Lung (tissue), 12 donors: ENCODE measurements around the gene MRPS24. TPM values are rescaled to one million over a fixed set of nuclear protein-coding genes. Genes with fewer than 3 reads are reported as not detected.
"Not testable (repeated sequence)": the region's sequence is repeated elsewhere in the genome, so short reads cannot be mapped to it uniquely, and the experiment has no call there.

ENCODE experiments used
- ATAC-seq: fragments of 200-7000 bp; cut with Tn5 transposase; one replicate; pipeline ENCODE4 v1.9.1; 2020; ENCODE audit warnings: moderate number of reproducible peaks; ENCODE audit not compliant: insufficient read depth, low FRiP score
- DNase-seq, 3 donors: peaks; one replicate each; pipeline ENCODE4 v3.0.0-alpha.2; 2013 to 2017
- H3K27ac ChIP-seq, 2 donors: one replicate each; pipeline ENCODE4 v1.5.1; 2013; ENCODE audit warnings: mild to moderate bottlenecking in 2 of 2, moderate library complexity in 2 of 2, control low read depth in 1 of 2, inconsistent platforms in 1 of 2, low read depth in 1 of 2, low read length in 1 of 2
- H3K27me3 ChIP-seq, 3 donors: one replicate each; pipeline ENCODE4 v1.5.1; 2013; ENCODE audit warnings: low read length in 2 of 3; ENCODE audit not compliant: control insufficient read depth in 3 of 3, insufficient read depth in 3 of 3
- H3K36me3 ChIP-seq, 4 donors: one replicate each; pipeline ENCODE4 v1.5.1; 2013; ENCODE audit warnings: low read length in 4 of 4, mild to moderate bottlenecking in 1 of 4, moderate library complexity in 1 of 4; ENCODE audit not compliant: control insufficient read depth in 4 of 4, insufficient read depth in 4 of 4
- H3K4me1 ChIP-seq, 5 donors: one replicate each; pipeline ENCODE4 v1.5.1; 2013; ENCODE audit warnings: low read length in 5 of 5, mild to moderate bottlenecking in 2 of 5, moderate library complexity in 1 of 5; ENCODE audit not compliant: control insufficient read depth in 5 of 5, insufficient read depth in 5 of 5
- H3K4me3 ChIP-seq: one replicate; pipeline ENCODE4 v1.5.1; 2013; ENCODE audit warnings: mild to moderate bottlenecking, control low read depth, moderate library complexity
- H3K9ac ChIP-seq, 2 donors: one replicate each; pipeline ENCODE4 v1.5.1; 2013; ENCODE audit warnings: low read length in 2 of 2, control low read depth in 1 of 2; ENCODE audit not compliant: insufficient read depth in 1 of 2
- H3K9me3 ChIP-seq, 4 donors: one replicate each; pipeline ENCODE4 v1.5.1; 2013; ENCODE audit warnings: low read length in 3 of 4, mild to moderate bottlenecking in 1 of 4, moderate library complexity in 1 of 4; ENCODE audit not compliant: control insufficient read depth in 4 of 4, insufficient read depth in 3 of 4
- WGBS, 2 donors: extraction: QIAGEN DNeasy Blood & Tissue Kit; methylation state at CpG; one replicate each; pipeline ENCODE4 v1.1.7; 2013; 5-methylcytosine and 5-hydroxymethylcytosine counted together
- polyA plus RNA-seq, 2 donors: library from polyadenylated mRNA; stranded (reverse); fragments of 200-250 nt; gene quantifications; one replicate each; pipeline ENCODE4 v1.2.1, GENCODE V29; 2013
- total RNA-seq, 2 donors: library from RNA; depleted of rRNA in 1 of 2; stranded (reverse); fragments of >200 nt in 1 of 2; gene quantifications; one replicate each; pipeline ENCODE4 v1.2.1, GENCODE V29; 2014 to 2021
- TF ChIP-seq, protein P1 (sequence below): IDR thresholded peaks from 2 replicates; pipeline ENCODE4 v1.5.1; 2012; ENCODE audit warnings: mild to moderate bottlenecking; ENCODE audit errors: control extremely low read depth, extremely low read depth
- donor health status: control.
- donor health status: control.
- donor health status: Bipolar disorder and iron deficiency.
- donor health status: healthy.
- donor health status: DM: yes; HTN: yes; CAD: no.

The MRPS24 gene
- total and polyA plus RNA-seq, 4 donors, result 33.6 to 126 (median 108) TPM

DNA sequence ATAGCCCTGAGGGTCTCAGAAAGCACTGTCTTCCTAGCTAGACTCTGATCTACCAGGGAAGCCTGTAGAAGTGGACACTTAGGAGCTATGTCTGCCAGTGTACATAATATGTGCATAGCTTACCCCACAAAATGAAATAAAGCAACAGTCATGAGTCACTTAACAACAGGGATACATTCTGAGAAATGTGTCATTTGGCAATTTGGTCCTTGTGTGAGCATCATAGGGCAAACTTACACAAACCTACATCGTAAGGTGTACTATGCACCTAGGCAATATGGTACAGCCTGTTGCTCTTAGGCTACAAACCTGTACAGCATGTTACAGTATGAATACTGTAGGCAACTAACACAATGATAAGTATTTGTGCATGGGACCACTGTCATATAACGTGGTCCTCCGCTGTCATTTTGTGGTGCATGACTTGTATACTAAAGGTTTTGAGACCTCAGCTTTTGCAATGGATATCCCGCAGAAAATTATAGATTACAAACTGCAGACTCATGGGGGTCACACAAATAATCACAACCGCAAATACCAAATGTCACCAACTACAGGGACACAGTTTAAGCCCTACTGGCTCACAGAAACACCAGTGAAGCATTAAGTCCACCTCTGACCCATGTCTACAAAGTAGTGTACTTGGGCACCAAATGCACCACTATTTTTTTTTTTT lies 35.4 kb upstream of the MRPS24 start:
- Histone ChIP-seq H3K27ac (peak overlapping the region; percentile 34 to 72), H3K4me1 (peaks cover 0 to 20% (median 11%) of the 10 kb centered on the region in 5 donors), H3K36me3 (peaks cover 0 to 5% (median 0%) of the 10 kb centered on the region in 4 donors), H3K9ac (peak overlapping the region in 1 of 2 donors; percentile 55), H3K27me3 (no peaks in the 10 kb centered on the region), H3K4me3 (no peak overlapping the region), H3K9me3 (no peaks in the 10 kb centered on the region)
- TF ChIP-seq, protein P1, sequence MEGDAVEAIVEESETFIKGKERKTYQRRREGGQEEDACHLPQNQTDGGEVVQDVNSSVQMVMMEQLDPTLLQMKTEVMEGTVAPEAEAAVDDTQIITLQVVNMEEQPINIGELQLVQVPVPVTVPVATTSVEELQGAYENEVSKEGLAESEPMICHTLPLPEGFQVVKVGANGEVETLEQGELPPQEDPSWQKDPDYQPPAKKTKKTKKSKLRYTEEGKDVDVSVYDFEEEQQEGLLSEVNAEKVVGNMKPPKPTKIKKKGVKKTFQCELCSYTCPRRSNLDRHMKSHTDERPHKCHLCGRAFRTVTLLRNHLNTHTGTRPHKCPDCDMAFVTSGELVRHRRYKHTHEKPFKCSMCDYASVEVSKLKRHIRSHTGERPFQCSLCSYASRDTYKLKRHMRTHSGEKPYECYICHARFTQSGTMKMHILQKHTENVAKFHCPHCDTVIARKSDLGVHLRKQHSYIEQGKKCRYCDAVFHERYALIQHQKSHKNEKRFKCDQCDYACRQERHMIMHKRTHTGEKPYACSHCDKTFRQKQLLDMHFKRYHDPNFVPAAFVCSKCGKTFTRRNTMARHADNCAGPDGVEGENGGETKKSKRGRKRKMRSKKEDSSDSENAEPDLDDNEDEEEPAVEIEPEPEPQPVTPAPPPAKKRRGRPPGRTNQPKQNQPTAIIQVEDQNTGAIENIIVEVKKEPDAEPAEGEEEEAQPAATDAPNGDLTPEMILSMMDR, result no peak
- ATAC-seq (no peak), DNase-seq (no peak)
- WGBS, 2 donors, result 94 to 96% methylated on average over 5 of the region's 5 CpGs

DNA sequence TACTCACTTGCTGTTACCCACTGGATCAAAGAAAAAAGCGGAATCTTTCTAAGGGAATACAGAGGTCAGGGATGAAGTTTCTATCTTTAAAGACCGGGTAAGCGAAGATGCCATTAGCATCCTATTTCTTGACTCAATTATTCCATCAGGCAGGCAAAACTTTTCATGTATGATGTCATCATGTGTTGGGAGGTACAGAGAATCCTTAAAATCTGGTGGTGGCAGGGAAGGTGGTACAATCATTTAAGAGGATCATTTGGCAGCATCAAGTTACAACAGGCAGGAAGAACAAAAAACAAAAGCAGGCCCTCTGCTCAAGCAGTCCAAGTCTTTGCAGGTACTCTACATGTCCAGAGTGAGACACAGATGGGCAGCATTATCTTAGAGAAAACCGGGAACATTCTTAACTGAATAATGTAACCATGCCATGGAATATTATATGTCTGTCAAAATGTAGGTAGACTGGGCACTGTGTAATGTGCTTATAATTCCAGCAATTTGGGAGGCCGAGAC lies 33.3 kb upstream of the MRPS24 start:
- DNase-seq, result no peak
- no peak overlapping the region for H3K4me3 ChIP-seq
- TF ChIP-seq, protein P1, result no peak
- peak overlapping the region in 1 of 2 donors; percentile 3 for H3K9ac ChIP-seq
- peaks cover 0 to 20% (median 11%) of the 10 kb centered on the region in 5 donors for H3K4me1 ChIP-seq
- no peak for ATAC-seq
- 95% methylated on average over 5 of the region's 5 CpGs for WGBS, 2 donors
- no peak overlapping the region for H3K27ac ChIP-seq
- no peaks in the 10 kb centered on the region for H3K27me3 ChIP-seq
- peaks cover 0 to 9% (median 0%) of the 10 kb centered on the region in 4 donors for H3K36me3 ChIP-seq
- no peaks in the 10 kb centered on the region for H3K9me3 ChIP-seq

DNA sequence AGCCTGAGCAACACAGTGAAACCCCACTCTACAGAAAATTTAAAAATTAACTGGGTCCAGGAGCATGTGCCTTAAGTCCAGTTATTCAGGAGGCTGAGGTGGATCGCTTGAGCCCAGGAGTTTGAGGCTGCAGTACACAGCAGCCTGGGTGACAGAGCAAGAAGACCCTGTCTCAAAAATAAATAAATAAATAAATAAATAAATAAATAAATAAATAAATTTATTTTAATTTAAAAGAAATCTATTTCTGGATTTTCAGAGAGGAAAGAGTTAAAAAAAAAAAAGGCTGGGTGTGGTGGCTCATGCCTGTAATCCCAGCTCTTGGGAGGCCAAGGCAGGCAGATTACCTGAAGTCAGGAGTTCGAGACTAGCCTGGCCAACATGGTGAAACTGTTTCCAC lies 29.3 kb upstream of the MRPS24 start:
- not testable (repeated sequence) for H3K27me3 ChIP-seq, H3K9ac ChIP-seq, DNase-seq, H3K4me3 ChIP-seq, H3K9me3 ChIP-seq, ATAC-seq, H3K27ac ChIP-seq, H3K36me3 ChIP-seq
- peaks cover 0 to 11% (median 2%) of the 10 kb centered on the region in 5 donors for H3K4me1 ChIP-seq
- 96 to 98% methylated on average over 2 of the region's 2 CpGs for WGBS, 2 donors

DNA sequence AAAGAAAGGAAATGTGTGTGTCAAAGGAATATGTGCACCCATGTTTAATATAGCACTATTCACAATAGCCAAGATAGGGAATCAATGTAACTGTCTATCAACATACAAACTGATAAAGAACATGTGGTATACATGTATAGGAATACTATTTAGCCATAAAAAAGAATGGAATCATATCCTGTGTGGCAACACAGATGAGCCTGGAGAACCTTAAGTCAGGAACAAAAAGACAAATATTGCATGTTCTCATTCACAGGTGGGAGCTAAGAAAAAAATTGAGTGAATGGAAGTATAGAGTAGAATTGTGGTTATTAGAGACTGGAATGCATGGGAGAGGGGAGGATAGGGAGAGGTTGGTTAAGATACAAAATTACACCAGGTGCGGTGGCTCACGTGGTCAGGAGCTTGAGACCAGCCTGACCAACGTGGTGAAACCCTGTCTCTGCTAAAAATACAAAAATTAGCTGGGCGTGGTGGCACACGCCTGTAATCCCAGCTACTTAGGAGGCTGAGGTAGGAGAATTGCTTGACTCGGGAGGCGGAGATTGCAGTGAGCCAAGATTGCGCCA lies 26.6 kb upstream of the MRPS24 start:
- WGBS, 2 donors, result 92 to 93% methylated on average over 8 of the region's 8 CpGs
- no peak overlapping the region for H3K4me3 ChIP-seq
- H3K36me3 ChIP-seq, result peaks cover 0 to 4% (median 0%) of the 10 kb centered on the region in 4 donors
- TF ChIP-seq, protein P1, result no peak
- no peaks in the 10 kb centered on the region for H3K27me3 ChIP-seq
- DNase-seq, result no peak
- no peaks in the 10 kb centered on the region for H3K9me3 ChIP-seq
- no peak for ATAC-seq
- no peak overlapping the region for H3K27ac ChIP-seq
- peaks cover 0 to 10% (median 0%) of the 10 kb centered on the region in 5 donors for H3K4me1 ChIP-seq
- H3K9ac ChIP-seq, result no peak overlapping the region
